Neural progenitor cell (in vitro differentiated cells): ENCODE data around the gene PEPD. TPM values are rescaled to one million over a fixed set of nuclear protein-coding genes. Genes with fewer than 3 reads are reported as not detected.
A peak's percentile ranks its signal among the peaks of the same experiment; 100 is the strongest.

Experiments
- DNase-seq: peaks from one replicate; pipeline ENCODE4 v3.0.0-alpha.2; 2016; ENCODE audit warnings: low spot score
- H2AFZ ChIP-seq: fragments of 200-600 bp; sonication (generic); replicated peaks from 2 replicates; pipeline ENCODE4 v1.6.1; 2016; ENCODE audit warnings: antibody characterized with exemption
- H3F3A ChIP-seq: fragments of 200-600 bp; sonication (generic); 2 replicates; pipeline ENCODE4 v1.6.1; 2016; ENCODE audit warnings: antibody characterized with exemption, low read depth
- H3K27ac ChIP-seq: fragments of 200-600 bp; sonication (generic); 2 replicates; pipeline ENCODE4 v1.5.1; 2016; ENCODE audit warnings: mild to moderate bottlenecking
- H3K27me3 ChIP-seq: fragments of 200-600 bp; sonication (generic); 2 replicates; pipeline ENCODE4 v1.6.1; 2016; ENCODE audit warnings: mild to moderate bottlenecking, moderate library complexity
- H3K36me3 ChIP-seq: fragments of 200-600 bp; sonication (generic); 2 replicates; pipeline ENCODE4 v1.5.1; 2016
- H3K4me1 ChIP-seq: fragments of 200-600 bp; sonication (generic); 2 replicates; pipeline ENCODE4 v1.6.1; 2016; ENCODE audit warnings: mixed run types
- H3K4me2 ChIP-seq: fragments of 200-600 bp; sonication (generic); 2 replicates; pipeline ENCODE4 v1.6.1; 2016
- H3K4me3 ChIP-seq: fragments of 200-600 bp; sonication (generic); 2 replicates; pipeline ENCODE4 v1.5.1; 2016
- H3K79me2 ChIP-seq: fragments of 200-600 bp; sonication (generic); 2 replicates; pipeline ENCODE4 v1.6.1; 2016; ENCODE audit warnings: low read depth
- H3K9ac ChIP-seq: fragments of 200-600 bp; sonication (generic); 2 replicates; pipeline ENCODE4 v1.6.1; 2016
- H3K9me3 ChIP-seq: fragments of 200-600 bp; sonication (generic); 2 replicates; pipeline ENCODE4 v1.5.1; 2016; ENCODE audit warnings: low read depth
- H4K20me1 ChIP-seq: fragments of 200-600 bp; sonication (generic); 2 replicates; pipeline ENCODE4 v1.6.1; 2016; ENCODE audit warnings: low read depth
- H3K27ac Mint-ChIP-seq: 3 replicates; pipeline ENCODE4 v1.8.0; 2021; ENCODE audit warnings: mixed read lengths
- H3K27me3 Mint-ChIP-seq: 2 replicates; pipeline ENCODE4 v1.8.0; 2022; ENCODE audit warnings: low read depth, mild to moderate bottlenecking, inconsistent platforms, moderate library complexity, mixed read lengths; ENCODE audit not compliant: insufficient read depth
- H3K36me3 Mint-ChIP-seq: 3 replicates; pipeline ENCODE4 v1.8.0; 2021; ENCODE audit warnings: mixed read lengths
- H3K4me1 Mint-ChIP-seq: 3 replicates; pipeline ENCODE4 v1.8.0; 2021; ENCODE audit warnings: mixed read lengths
- H3K4me3 Mint-ChIP-seq: 3 replicates; pipeline ENCODE4 v1.8.0; 2021; ENCODE audit warnings: mild to moderate bottlenecking, moderate library complexity, mixed read lengths
- H3K9me3 Mint-ChIP-seq: 3 replicates; pipeline ENCODE4 v1.8.0; 2020; ENCODE audit warnings: mixed read lengths
- EZH2 ChIP-seq: fragments of 200-600 bp; sonication (generic); IDR thresholded peaks from 2 replicates; pipeline ENCODE4 v1.6.1; 2017; ENCODE audit warnings: antibody characterized with exemption, mild to moderate bottlenecking, moderate library complexity
- EZH2phosphoT487 ChIP-seq: fragments of 200-600 bp; sonication (generic); IDR thresholded peaks from 2 replicates; pipeline ENCODE4 v1.6.1; 2017; ENCODE audit warnings: antibody characterized with exemption
- total RNA-seq: library from RNA; depleted of rRNA; stranded (reverse); fragments of >200 nt; gene quantifications from 2 replicates; pipeline ENCODE4 v1.2.3, GENCODE V29; 2015; ENCODE audit warnings: low replicate concordance
- TF ChIP-seq, protein P1 (sequence below): fragments of 200-600 bp; sonication (generic); IDR thresholded peaks from 2 replicates; pipeline ENCODE4 v1.5.1; 2017; ENCODE audit warnings: antibody characterized with exemption, mild to moderate bottlenecking

Gene PEPD
- total RNA-seq, 1 donor from 2014 or later: 47.0 TPM

DNA sequence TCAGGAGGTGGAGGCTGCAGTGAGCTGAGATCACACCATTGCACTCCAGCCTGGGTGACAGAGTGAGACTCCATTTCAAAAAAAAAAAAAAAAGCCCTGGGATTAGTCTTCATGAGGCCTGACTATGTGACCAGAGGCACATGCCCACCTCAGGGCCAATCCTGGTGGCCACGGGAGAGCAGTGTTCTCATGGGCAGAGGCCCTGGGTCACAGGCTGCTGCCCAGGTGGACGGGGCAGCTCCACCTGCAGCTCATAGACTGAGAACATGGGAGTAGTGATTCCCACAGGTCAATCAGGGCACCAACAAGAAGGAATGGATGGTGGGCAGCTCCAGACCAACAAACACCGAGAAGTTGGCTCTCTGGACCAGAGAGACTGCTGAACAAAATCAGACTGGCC is 26.1 kb upstream of the PEPD start:
- no peak overlapping the region for H3K4me3 Mint-ChIP-seq
- H3K9me3 Mint-ChIP-seq: no peaks in the 10 kb centered on the region
- no peaks in the 10 kb centered on the region for H3K4me1 Mint-ChIP-seq
- DNase-seq: no peak
- no peaks in the 10 kb centered on the region for H3K36me3 ChIP-seq
- H3K36me3 Mint-ChIP-seq: no peaks in the 10 kb centered on the region
- no peak overlapping the region for H2AFZ ChIP-seq
- no peaks in the 10 kb centered on the region for H4K20me1 ChIP-seq
- no peak overlapping the region for H3K27ac ChIP-seq
- no peak overlapping the region for H3K27ac Mint-ChIP-seq
- TF ChIP-seq, protein P1, sequence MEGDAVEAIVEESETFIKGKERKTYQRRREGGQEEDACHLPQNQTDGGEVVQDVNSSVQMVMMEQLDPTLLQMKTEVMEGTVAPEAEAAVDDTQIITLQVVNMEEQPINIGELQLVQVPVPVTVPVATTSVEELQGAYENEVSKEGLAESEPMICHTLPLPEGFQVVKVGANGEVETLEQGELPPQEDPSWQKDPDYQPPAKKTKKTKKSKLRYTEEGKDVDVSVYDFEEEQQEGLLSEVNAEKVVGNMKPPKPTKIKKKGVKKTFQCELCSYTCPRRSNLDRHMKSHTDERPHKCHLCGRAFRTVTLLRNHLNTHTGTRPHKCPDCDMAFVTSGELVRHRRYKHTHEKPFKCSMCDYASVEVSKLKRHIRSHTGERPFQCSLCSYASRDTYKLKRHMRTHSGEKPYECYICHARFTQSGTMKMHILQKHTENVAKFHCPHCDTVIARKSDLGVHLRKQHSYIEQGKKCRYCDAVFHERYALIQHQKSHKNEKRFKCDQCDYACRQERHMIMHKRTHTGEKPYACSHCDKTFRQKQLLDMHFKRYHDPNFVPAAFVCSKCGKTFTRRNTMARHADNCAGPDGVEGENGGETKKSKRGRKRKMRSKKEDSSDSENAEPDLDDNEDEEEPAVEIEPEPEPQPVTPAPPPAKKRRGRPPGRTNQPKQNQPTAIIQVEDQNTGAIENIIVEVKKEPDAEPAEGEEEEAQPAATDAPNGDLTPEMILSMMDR: no peak
- TF ChIP-seq EZH2phosphoT487 (no peak), EZH2 (no peak)
- H3K9ac ChIP-seq: no peak overlapping the region
- H3K4me2 ChIP-seq: no peak overlapping the region
- H3K27me3 Mint-ChIP-seq: peaks cover 7% of the 10 kb centered on the region
- no peak overlapping the region for H3K4me3 ChIP-seq
- H3K4me1 ChIP-seq: no peaks in the 10 kb centered on the region
- no peaks in the 10 kb centered on the region for H3K27me3 ChIP-seq
- H3K79me2 ChIP-seq: no peaks in the 10 kb centered on the region
- H3K9me3 ChIP-seq: no peaks in the 10 kb centered on the region
- no peaks in the 10 kb centered on the region for H3F3A ChIP-seq

DNA sequence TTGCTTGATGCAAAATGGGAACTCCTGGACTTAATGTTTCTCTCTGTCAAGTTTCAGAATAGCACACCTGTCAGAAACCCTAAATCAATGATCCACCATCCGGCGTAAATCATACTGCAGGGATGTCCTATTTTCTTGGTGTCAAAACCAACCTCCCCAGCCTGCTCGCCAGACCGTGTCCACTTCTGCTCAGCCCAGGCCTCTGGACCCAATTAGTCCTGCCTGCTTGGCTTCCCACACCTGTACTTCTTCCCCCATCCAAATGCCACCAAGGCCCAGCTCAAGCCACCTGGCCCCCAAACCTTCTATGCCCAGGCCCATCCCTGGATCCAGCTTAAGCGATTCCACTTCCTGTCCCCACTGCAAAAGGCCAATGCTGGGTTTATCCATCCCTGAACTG is 25.1 kb upstream of the PEPD start:
- Histone ChIP-seq H3K9ac (no peak overlapping the region), H3K27me3 (no peaks in the 10 kb centered on the region), H3K36me3 (no peaks in the 10 kb centered on the region), H3K9me3 (no peaks in the 10 kb centered on the region), H2AFZ (no peak overlapping the region), H3K27ac (no peak overlapping the region), H3K4me1 (no peaks in the 10 kb centered on the region), H3K4me3 (no peak overlapping the region), H3K4me2 (no peak overlapping the region), H4K20me1 (no peaks in the 10 kb centered on the region), H3K79me2 (no peaks in the 10 kb centered on the region), H3F3A (no peaks in the 10 kb centered on the region)
- H3K4me1 Mint-ChIP-seq: no peaks in the 10 kb centered on the region
- no peak overlapping the region for H3K4me3 Mint-ChIP-seq
- H3K27ac Mint-ChIP-seq: no peak overlapping the region
- TF ChIP-seq, protein P1: no peak
- TF ChIP-seq EZH2 (no peak), EZH2phosphoT487 (no peak)
- H3K9me3 Mint-ChIP-seq: no peaks in the 10 kb centered on the region
- H3K36me3 Mint-ChIP-seq: no peaks in the 10 kb centered on the region
- H3K27me3 Mint-ChIP-seq: peaks cover 7% of the 10 kb centered on the region
- DNase-seq: no peak

DNA sequence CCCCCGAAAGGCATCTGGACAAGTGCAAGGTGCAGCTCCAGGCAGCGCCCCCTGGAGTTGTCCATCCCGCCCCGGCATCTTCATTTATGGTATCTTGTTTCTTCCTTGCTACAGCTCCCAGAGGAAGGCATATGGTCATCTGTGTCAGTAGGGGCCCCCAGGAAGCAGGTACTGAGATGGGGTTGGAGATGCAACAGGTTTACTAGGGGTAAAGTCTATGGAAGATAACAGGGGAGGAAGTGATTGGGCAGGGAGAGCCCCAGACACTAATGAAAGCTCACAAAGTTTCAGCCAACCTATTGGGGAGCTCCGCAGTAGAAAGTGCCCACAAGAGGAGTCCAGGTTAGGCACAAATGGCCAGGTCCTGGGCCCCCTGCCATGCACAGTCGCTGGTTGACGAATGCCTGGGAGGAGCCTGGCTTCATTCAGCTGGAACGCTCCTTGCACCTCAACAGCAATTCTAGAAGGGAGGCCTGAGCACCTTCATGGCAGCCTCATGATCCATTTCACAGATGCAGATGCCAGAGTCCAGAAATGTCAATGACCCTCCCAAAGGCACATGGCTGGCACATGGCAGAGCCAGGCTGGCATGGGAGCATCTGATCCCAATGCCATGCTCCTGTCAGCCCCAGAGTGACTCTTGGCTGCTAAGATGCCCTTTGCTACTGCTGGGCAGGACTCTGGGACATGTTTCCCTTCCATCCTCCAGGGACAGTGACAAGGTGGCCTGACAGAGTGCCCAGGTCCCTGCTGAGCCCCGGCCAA is 23.8 kb upstream of the PEPD start:
- H3F3A ChIP-seq: no peaks in the 10 kb centered on the region
- H3K27me3 ChIP-seq: no peaks in the 10 kb centered on the region
- H3K4me1 ChIP-seq: no peaks in the 10 kb centered on the region
- Mint-ChIP-seq H3K36me3 (no peaks in the 10 kb centered on the region), H3K4me3 (no peak overlapping the region), H3K4me1 (no peaks in the 10 kb centered on the region), H3K27ac (no peak overlapping the region), H3K9me3 (no peaks in the 10 kb centered on the region), H3K27me3 (peaks cover 9% of the 10 kb centered on the region)
- no peaks in the 10 kb centered on the region for H3K9me3 ChIP-seq
- TF ChIP-seq EZH2phosphoT487: no peak
- H3K79me2 ChIP-seq: no peaks in the 10 kb centered on the region
- H4K20me1 ChIP-seq: no peaks in the 10 kb centered on the region
- H3K9ac ChIP-seq: no peak overlapping the region
- H3K27ac ChIP-seq: no peak overlapping the region
- DNase-seq: no peak
- H2AFZ ChIP-seq: no peak overlapping the region
- no peaks in the 10 kb centered on the region for H3K36me3 ChIP-seq
- no peak overlapping the region for H3K4me3 ChIP-seq
- H3K4me2 ChIP-seq: no peak overlapping the region

DNA sequence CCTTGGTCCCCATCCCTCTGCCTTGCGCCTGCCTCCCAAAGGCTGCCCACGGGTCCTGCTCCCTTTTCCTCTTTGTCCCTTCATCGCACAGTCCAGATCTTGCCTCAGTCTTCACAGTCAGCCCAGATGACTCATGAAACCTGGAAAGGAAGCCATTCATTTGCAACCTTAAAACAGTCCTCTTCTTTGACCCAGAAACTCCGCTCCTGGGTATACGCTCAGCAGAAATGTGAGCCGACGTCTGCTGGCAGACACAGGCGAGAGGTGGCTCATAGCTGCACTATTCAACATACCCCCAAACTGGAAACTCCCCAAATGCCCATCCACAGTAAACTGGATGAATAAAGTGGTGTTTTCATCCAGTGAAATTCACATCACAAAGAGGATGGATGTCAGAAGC is 13.6 kb upstream of the PEPD start:
- Histone ChIP-seq H3K4me2 (no peak overlapping the region), H3K79me2 (no peaks in the 10 kb centered on the region), H3K9me3 (no peaks in the 10 kb centered on the region), H3F3A (no peaks in the 10 kb centered on the region), H3K4me3 (no peak overlapping the region), H3K9ac (no peak overlapping the region), H3K27ac (no peak overlapping the region), H4K20me1 (no peaks in the 10 kb centered on the region), H3K27me3 (no peaks in the 10 kb centered on the region), H2AFZ (no peak overlapping the region), H3K36me3 (no peaks in the 10 kb centered on the region), H3K4me1 (peaks cover 10% of the 10 kb centered on the region)
- no peak for DNase-seq
- no peaks in the 10 kb centered on the region for H3K9me3 Mint-ChIP-seq
- TF ChIP-seq EZH2phosphoT487: no peak
- TF ChIP-seq, protein P1: no peak
- TF ChIP-seq EZH2: no peak
- peaks cover 7% of the 10 kb centered on the region for H3K27me3 Mint-ChIP-seq
- peaks cover 8% of the 10 kb centered on the region for H3K4me1 Mint-ChIP-seq
- H3K4me3 Mint-ChIP-seq: no peak overlapping the region
- H3K27ac Mint-ChIP-seq: peak overlapping the region; percentile 79
- H3K36me3 Mint-ChIP-seq: no peaks in the 10 kb centered on the region
